HepG2 (cell line): Measurements from ENCODE around the gene HEXIM1. TPM values are rescaled to one million over a fixed set of nuclear protein-coding genes. Genes with fewer than 3 reads are reported as not detected.

Experiments
- HCFC1 ChIP-seq: fragments of 150-350 bp; IDR thresholded peaks from 2 replicates; pipeline ENCODE4 v1.6.1; 2014; ENCODE audit warnings: low read depth, low read length
- HMGXB3 ChIP-seq: sonication (generic); formaldehyde crosslinking; IDR thresholded peaks from 2 replicates; pipeline ENCODE4 v1.4.0; 2020; ENCODE audit warnings: missing genetic modification reagents, borderline replicate concordance
- HOXA9 ChIP-seq: sonication (generic); formaldehyde crosslinking; IDR thresholded peaks from 2 replicates; pipeline ENCODE4 v1.8.1; 2022; ENCODE audit warnings: missing genetic modification reagents, mild to moderate bottlenecking, moderate library complexity, borderline replicate concordance
- NBN ChIP-seq: fragments of 450-650 bp; conservative IDR thresholded peaks from 2 replicates; pipeline ENCODE4 v1.6.1; 2017
- NCOA1 ChIP-seq: sonication (generic); formaldehyde crosslinking; IDR thresholded peaks from 2 replicates; pipeline ENCODE4 v1.9.0; 2021; ENCODE audit warnings: missing genetic modification reagents
- NFIB ChIP-seq: sonication (generic); formaldehyde crosslinking; IDR thresholded peaks from 2 replicates; pipeline ENCODE4 v1.9.0; 2021; ENCODE audit warnings: missing genetic modification reagents, mild to moderate bottlenecking, borderline replicate concordance
- SP4 ChIP-seq: sonication (generic); formaldehyde crosslinking; IDR thresholded peaks from 2 replicates; pipeline ENCODE4 v1.8.1; 2023; ENCODE audit warnings: mild to moderate bottlenecking, missing genetic modification reagents
- TOPORS ChIP-seq: sonication (generic); formaldehyde crosslinking; IDR thresholded peaks from 2 replicates; pipeline ENCODE4 v1.8.0; 2023; ENCODE audit warnings: mild to moderate bottlenecking, missing genetic modification reagents
- USF2 ChIP-seq, 2 experiments: sonication (generic) in 1 of 2; formaldehyde crosslinking in 1 of 2; IDR thresholded peaks; 2 replicates each; pipeline versions ENCODE4 v1.5.1 to v1.6.1; 2011 to 2020; ENCODE audit warnings: borderline replicate concordance in 1 of 2, low read depth in 1 of 2, low read length in 1 of 2, mild to moderate bottlenecking in 1 of 2, missing genetic modification reagents in 1 of 2, moderate library complexity in 1 of 2
- ZFP1 ChIP-seq: IDR thresholded peaks from 2 replicates; pipeline ENCODE4 v1.6.1; 2016
- ZNF276 ChIP-seq: sonication (generic); formaldehyde crosslinking; IDR thresholded peaks from 2 replicates; pipeline ENCODE4 v1.4.0; 2020; ENCODE audit warnings: mild to moderate bottlenecking, low read depth, missing genetic modification reagents
- ZNF354B ChIP-seq: sonication (generic); formaldehyde crosslinking; IDR thresholded peaks from 2 replicates; pipeline ENCODE4 v1.8.0; 2022; ENCODE audit warnings: mild to moderate bottlenecking, missing genetic modification reagents
- ZNF629 ChIP-seq: sonication (generic); formaldehyde crosslinking; conservative IDR thresholded peaks from 2 replicates; pipeline ENCODE4 v1.5.0; 2020; ENCODE audit warnings: missing genetic modification reagents
- ZSCAN5A ChIP-seq: sonication (generic); formaldehyde crosslinking; IDR thresholded peaks from 2 replicates; pipeline ENCODE4 v1.8.0; 2022; ENCODE audit warnings: mild to moderate bottlenecking, missing genetic modification reagents, borderline replicate concordance
- polyA plus RNA-seq, 8 experiments: library from polyadenylated mRNA; depleted of rRNA in 3 of 8; stranded (reverse) in 7 of 8; unstranded in 1 of 8; fragments of >200 nt; fragmentation: Illumina TruSeq in 4 of 8; extraction: Trizol in 4 of 8; gene quantifications; 2 replicates each; pipeline versions ENCODE4 v1.2.1 to v1.2.3, GENCODE V29; 2011 to 2016; ENCODE audit warnings: low read depth in 4 of 8, missing spikeins in 1 of 8, mixed read lengths in 1 of 8; ENCODE audit not compliant: insufficient read depth in 1 of 8
- total RNA-seq, 5 experiments: library from RNA; depleted of rRNA; stranded (reverse); fragments of >200 nt; fragmentation: Illumina TruSeq; extraction: Trizol; gene quantifications; 2 replicates each; pipeline ENCODE4 v1.2.3, GENCODE V29; 2016; ENCODE audit warnings: low read depth in 1 of 5

HEXIM1 gene
- total and polyA plus RNA-seq, 2 of the 13 experiments (the other 11 are each of a cell fraction or from before 2014, with no cell fraction given) = 10.5 to 16.6 TPM

GRCh38 chr17:45147581-45148182 lies 593 bp upstream of the HEXIM1 start (continued):
- TF ChIP-seq HMGXB3 (CRISPR knock-in tag) (no peak), HCFC1 (peak; percentile 35; the same call in 1 of the 2 replicates), ZNF354B (CRISPR knock-in tag) (no peak), USF2 (IDR thresholded peaks at IDR 0.05; ENCODE audit: low read depth, low read length) (no peak), USF2 (CRISPR knock-in tag; IDR thresholded peaks at IDR 0.05; ENCODE audit: borderline replicate concordance) (no peak), ZNF629 (CRISPR knock-in tag) (no peak), NCOA1 (CRISPR knock-in tag) (no peak), TOPORS (no peak), HOXA9 (CRISPR knock-in tag) (no peak), NFIB (0 out of 2 replicates have a peak, but pooled peaks have one; percentile 69), SP4 (CRISPR knock-in tag) (no peak; the same call in 1 of the 2 replicates), NBN (no peak), ZFP1 (CRISPR knock-in tag) (no peak), ZSCAN5A (CRISPR knock-in tag) (no peak), ZNF276 (no peak; the same call in 1 of the 2 replicates)
